ENCODE measurements around the gene TTC39B.

The TTC39B gene

GRCh38 chr9:15131094-15131493 lies 175.9 kb downstream of the TTC39B start:
- no peak for DNase-seq (ENCODE audit: low spot score)

GRCh38 chr9:15127831-15128230 lies 179.2 kb downstream of the TTC39B start:
- DNase-seq (ENCODE audit: low spot score): no peak

GRCh38 chr9:15121630-15122029 lies 185.4 kb downstream of the TTC39B start:
- DNase-seq (ENCODE audit: low spot score): no peak

- no peak for DNase-seq (ENCODE audit: low spot score)
Measured at GRCh38 chr9:15116130-15116580, 190.9 kb downstream of the TTC39B start.

- DNase-seq (ENCODE audit: low spot score): no peak
Measured at GRCh38 chr9:15115702-15116101, 191.3 kb downstream of the TTC39B start.

- DNase-seq (ENCODE audit: low spot score): no peak
Measured at GRCh38 chr9:15115041-15115440, 192.0 kb downstream of the TTC39B start.

Data from CD4-positive, alpha-beta T cell treated with Interleukin-2 at 100 ng/mL for 4 hours (primary cell).